Measurements from ENCODE around the gene THRB.
"Not testable (repeated sequence)": the region's sequence is repeated elsewhere in the genome, so short reads cannot be mapped to it uniquely, and the experiment has no call there.

THRB gene

GRCh38 chr3:24451461-24452099 is 43.1 kb downstream of the THRB start:
- DNase-seq (ENCODE audit: extremely low read depth in 1 of 2, low read depth in 1 of 2), result no peak

GRCh38 chr3:24450160-24450907 is 44.3 kb downstream of the THRB start:
- no peak for DNase-seq (ENCODE audit: extremely low read depth in 1 of 2, low read depth in 1 of 2)

- no peak for DNase-seq (ENCODE audit: extremely low read depth in 1 of 2, low read depth in 1 of 2)
Observed at GRCh38 chr3:24447836-24448235, 46.8 kb downstream of the THRB start.

GRCh38 chr3:24446032-24446431 is 48.6 kb downstream of the THRB start:
- DNase-seq (ENCODE audit: extremely low read depth in 1 of 2, low read depth in 1 of 2), result no peak

- no peak for DNase-seq (ENCODE audit: extremely low read depth in 1 of 2, low read depth in 1 of 2)
Observed at GRCh38 chr3:24443476-24443875, 51.2 kb downstream of the THRB start.

GRCh38 chr3:24440760-24441464 is 53.7 kb downstream of the THRB start:
- no peak for DNase-seq (ENCODE audit: extremely low read depth in 1 of 2, low read depth in 1 of 2)

GRCh38 chr3:24439021-24439420 is 55.6 kb downstream of the THRB start:
- no peak for DNase-seq (ENCODE audit: extremely low read depth in 1 of 2, low read depth in 1 of 2)

GRCh38 chr3:24437326-24437725 is 57.3 kb downstream of the THRB start:
- no peak for DNase-seq (ENCODE audit: extremely low read depth in 1 of 2, low read depth in 1 of 2)

GRCh38 chr3:24435584-24435983 is 59.1 kb downstream of the THRB start:
- no peak for DNase-seq (ENCODE audit: extremely low read depth in 1 of 2, low read depth in 1 of 2)

- no peak for DNase-seq (ENCODE audit: extremely low read depth in 1 of 2, low read depth in 1 of 2)
Observed at GRCh38 chr3:24434651-24435050, 60.0 kb downstream of the THRB start.

GRCh38 chr3:24433838-24434591 is 60.6 kb downstream of the THRB start:
- no peak for DNase-seq (ENCODE audit: extremely low read depth in 1 of 2, low read depth in 1 of 2)

- no peak for DNase-seq (ENCODE audit: extremely low read depth in 1 of 2, low read depth in 1 of 2)
Observed at GRCh38 chr3:24432989-24433388, 61.7 kb downstream of the THRB start.

GRCh38 chr3:24428481-24428880 is 66.2 kb downstream of the THRB start:
- DNase-seq (ENCODE audit: extremely low read depth in 1 of 2, low read depth in 1 of 2), result no peak

- no peak for DNase-seq (ENCODE audit: extremely low read depth in 1 of 2, low read depth in 1 of 2)
Observed at GRCh38 chr3:24426896-24427295, 67.8 kb downstream of the THRB start.

- not testable (repeated sequence) for DNase-seq (ENCODE audit: extremely low read depth in 1 of 2, low read depth in 1 of 2)
Observed at GRCh38 chr3:24420829-24421228, 73.8 kb downstream of the THRB start.

- DNase-seq (ENCODE audit: extremely low read depth in 1 of 2, low read depth in 1 of 2), result no peak
Observed at GRCh38 chr3:24420224-24420623, 74.4 kb downstream of the THRB start.

GRCh38 chr3:24419067-24419791 is 75.4 kb downstream of the THRB start:
- DNase-seq (ENCODE audit: extremely low read depth in 1 of 2, low read depth in 1 of 2), result no peak

- no peak for DNase-seq (ENCODE audit: extremely low read depth in 1 of 2, low read depth in 1 of 2)
Observed at GRCh38 chr3:24417730-24418129, 76.9 kb downstream of the THRB start.

GRCh38 chr3:24416224-24416623 is 78.4 kb downstream of the THRB start:
- DNase-seq (ENCODE audit: extremely low read depth in 1 of 2, low read depth in 1 of 2), result no peak

- no peak for DNase-seq (ENCODE audit: extremely low read depth in 1 of 2, low read depth in 1 of 2)
Observed at GRCh38 chr3:24415824-24416223, 78.8 kb downstream of the THRB start.

- not testable (repeated sequence) for DNase-seq (ENCODE audit: extremely low read depth in 1 of 2, low read depth in 1 of 2)
Observed at GRCh38 chr3:24413662-24414061, 81.0 kb downstream of the THRB start.
